K562 (cell line): ENCODE data around the gene ACTN3. TPM values are rescaled to one million over a fixed set of nuclear protein-coding genes. Genes with fewer than 3 reads are reported as not detected.
A peak's percentile ranks its signal among the peaks of the same experiment; 100 is the strongest.

Experiments used
- ATAC-seq: fragments of 200-7000 bp; cut with Tn5 transposase; 3 replicates; pipeline ENCODE4 v1.9.1; 2020; ENCODE audit warnings: moderate library complexity
- BruUV-seq: library from RNA; stranded (reverse); fragments of 400-500 nt; replicated peaks from 2 replicates; lab custom pipeline; 2021; lab: Mats Ljungman, UMichigan
- CTCF ChIA-PET: fragments of 300-600 bp; formaldehyde crosslinking; extraction: SDS; loops from one replicate; lab custom pipeline; 2021; ENCODE audit warnings: low intra/inter-chr PET ratio; lab: Yijun Ruan, JAX
- POLR2A ChIA-PET: fragments of 300-600, 350-650 bp; sonication (Branson Sonifier 250); formaldehyde crosslinking; extraction: SDS; loops from one replicate; lab custom pipeline; 2021; ENCODE audit warnings: antibody characterized with exemption, inconsistent platforms; lab: Yijun Ruan, JAX
- DNase-seq, 4 experiments: peaks; one replicate each; pipeline versions ENCODE4 v3.0.0 to v3.0.0-alpha.2; 2011 to 2018; ENCODE audit warnings: low spot score in 3 of 4, mixed read lengths in 3 of 4; ENCODE audit errors: extremely low read depth in 1 of 4
- FAIRE-seq: peaks from 2 replicates; lab custom pipeline; 2011; peaks lifted over from hg19 to GRCh38; lab: Jason Lieb, UNC
- H2AFZ ChIP-seq: 2 replicates; pipeline ENCODE4 v1.6.0; 2011; ENCODE audit warnings: low read depth, low read length, control low read depth, inconsistent platforms
- H3K27ac ChIP-seq: fragments of 200-600 bp; 3 replicates; pipeline ENCODE4 v1.8.0; 2011; ENCODE audit warnings: low read depth, mild to moderate bottlenecking, control low read depth, inconsistent platforms, low read length, moderate library complexity, mixed read lengths; ENCODE audit errors: extremely low read depth
- H3K27me3 ChIP-seq, 2 experiments: fragments of 300-600 bp in 1 of 2; 2 replicates in 1 of 2; 3 replicates in 1 of 2; pipeline versions ENCODE4 v1.6.0 to v1.8.0; 2011; ENCODE audit warnings: inconsistent platforms in 2 of 2, low read length in 2 of 2, mild to moderate bottlenecking in 1 of 2, mixed read lengths in 1 of 2, moderate library complexity in 1 of 2; ENCODE audit not compliant: control insufficient read depth in 2 of 2, insufficient read depth in 2 of 2
- H3K36me3 ChIP-seq: fragments of 300-600 bp; 3 replicates; pipeline ENCODE4 v1.8.0; 2011; ENCODE audit warnings: mild to moderate bottlenecking, low read length, inconsistent platforms; ENCODE audit not compliant: control insufficient read depth, insufficient read depth
- H3K4me1 ChIP-seq, 2 experiments: fragments of 200-600 bp in 1 of 2; replicated peaks in 1 of 2; 2 replicates in 1 of 2; 3 replicates in 1 of 2; pipeline versions ENCODE4 v1.5.1 to v1.8.0; 2011; ENCODE audit warnings: inconsistent platforms in 2 of 2, low read length in 2 of 2, mild to moderate bottlenecking in 1 of 2, mixed read lengths in 1 of 2, moderate library complexity in 1 of 2; ENCODE audit not compliant: control insufficient read depth in 2 of 2, insufficient read depth in 2 of 2
- H3K4me2 ChIP-seq: 2 replicates; pipeline ENCODE4 v1.6.1; 2011; ENCODE audit warnings: low read length, control low read depth, inconsistent platforms, mixed read lengths; ENCODE audit not compliant: insufficient read depth
- H3K4me3 ChIP-seq: fragments of 200-600 bp; sonication (generic), shearing (Covaris generic); 2 replicates; pipeline ENCODE4 v1.5.1; 2016; ENCODE audit warnings: control low read depth, inconsistent platforms
- H3K79me2 ChIP-seq: fragments of 200-600 bp; 3 replicates; pipeline ENCODE4 v1.8.0; 2011; ENCODE audit warnings: low read length, inconsistent platforms; ENCODE audit not compliant: control insufficient read depth, insufficient read depth
- H3K9ac ChIP-seq, 2 experiments: 2 replicates each; pipeline versions ENCODE4 v1.6.0 to v1.6.1; 2011; ENCODE audit warnings: low read depth in 2 of 2, low read length in 2 of 2, control low read depth in 1 of 2, inconsistent platforms in 1 of 2, mild to moderate bottlenecking in 1 of 2, mixed read lengths in 1 of 2; ENCODE audit not compliant: insufficient read depth in 1 of 2
- H3K9me1 ChIP-seq: one replicate; pipeline ENCODE4 v1.6.0; 2011; ENCODE audit warnings: inconsistent platforms, mild to moderate bottlenecking, low read length, moderate library complexity; ENCODE audit not compliant: control insufficient read depth, insufficient read depth
- H3K9me3 ChIP-seq: replicated peaks from 2 replicates; pipeline ENCODE4 v1.5.1; 2011; ENCODE audit warnings: low read depth, low read length, inconsistent platforms; ENCODE audit not compliant: control insufficient read depth, insufficient read depth
- H4K20me1 ChIP-seq: replicated peaks from 2 replicates; pipeline ENCODE4 v1.6.1; 2011; ENCODE audit warnings: low read length, inconsistent platforms, mixed read lengths; ENCODE audit not compliant: control insufficient read depth, insufficient read depth
- CBX5 ChIP-seq: IDR thresholded peaks from 2 replicates; pipeline ENCODE4 v1.6.1; 2014; ENCODE audit warnings: low read depth, borderline replicate concordance
- CHD1 ChIP-seq: fragments of 200-600 bp; sonication (generic); IDR thresholded peaks from one replicate; pipeline ENCODE4 v1.6.1; 2012; ENCODE audit warnings: mild to moderate bottlenecking, moderate library complexity, low read length, inconsistent platforms
- EWSR1 ChIP-seq: fragments of 450-650 bp; IDR thresholded peaks from 2 replicates; pipeline ENCODE4 v1.6.1; 2018; ENCODE audit warnings: borderline replicate concordance, mild to moderate bottlenecking, low read depth, moderate library complexity; ENCODE audit not compliant: partially characterized antibody
- HDAC6 ChIP-seq: IDR thresholded peaks from 2 replicates; pipeline ENCODE4 v1.6.1; 2012; ENCODE audit warnings: low read depth, mild to moderate bottlenecking, control low read depth, inconsistent platforms, low read length, moderate library complexity
- HMGN3 ChIP-seq: IDR thresholded peaks from 2 replicates; pipeline ENCODE4 v1.6.1; 2011; ENCODE audit warnings: borderline replicate concordance, low read depth, mild to moderate bottlenecking, mixed read lengths, low read length; ENCODE audit not compliant: insufficient read length; ENCODE audit errors: extremely low read depth
- HNRNPL ChIP-seq: fragments of 200-400 bp; formaldehyde crosslinking; IDR thresholded peaks from 2 replicates; pipeline ENCODE4 v1.6.1; 2017; ENCODE audit warnings: low read depth, mild to moderate bottlenecking, low read length
- MAFG ChIP-seq: fragments of 450-650 bp; conservative IDR thresholded peaks from 2 replicates; pipeline ENCODE4 v1.6.1; 2016; ENCODE audit warnings: missing genetic modification characterization, missing compliant biosample characterization
- OTX1 ChIP-seq: fragments of 450-650 bp; formaldehyde crosslinking; IDR thresholded peaks from 2 replicates; pipeline ENCODE4 v1.4.0; 2022; ENCODE audit warnings: mild to moderate bottlenecking
- RBM39 ChIP-seq: fragments of 200-400 bp; formaldehyde crosslinking; optimal IDR thresholded peaks from 2 replicates; pipeline ENCODE3; 2018; ENCODE audit warnings: low read depth, low read length
- SMAD1 ChIP-seq: fragments of 150-350 bp; IDR thresholded peaks from 2 replicates; pipeline ENCODE4 v1.6.1; 2014; ENCODE audit warnings: low read length, low read depth; ENCODE audit not compliant: partially characterized antibody
- SMC3 ChIP-seq: conservative IDR thresholded peaks from 2 replicates; pipeline ENCODE4 v1.6.1; 2011; ENCODE audit warnings: low read depth, low read length, improper control_type of control experiment; ENCODE audit not compliant: insufficient read depth
- TAF7 ChIP-seq: fragments of 450-650 bp; IDR thresholded peaks from 2 replicates; pipeline ENCODE4 v1.6.1; 2016; ENCODE audit warnings: missing genetic modification characterization, missing compliant biosample characterization
- XRCC4 ChIP-seq: IDR thresholded peaks from one replicate; pipeline ENCODE4 v1.6.1; 2011; ENCODE audit not compliant: insufficient read depth, insufficient read length; ENCODE audit errors: extremely low read depth
- ZNF217 ChIP-seq: sonication (generic); formaldehyde crosslinking; IDR thresholded peaks from 2 replicates; pipeline ENCODE4 v1.8.0; 2022; ENCODE audit warnings: mild to moderate bottlenecking, missing genetic modification reagents
- ZNF224 ChIP-seq: sonication (generic); formaldehyde crosslinking; IDR thresholded peaks from 2 replicates; pipeline ENCODE4 v1.8.0; 2022; ENCODE audit warnings: mild to moderate bottlenecking, missing genetic modification reagents
- ZNF696 ChIP-seq: fragments of 250-450 bp; sonication (Bioruptor Pico); conservative IDR thresholded peaks from 2 replicates; pipeline ENCODE4 v1.4.0; 2020; ENCODE audit warnings: mild to moderate bottlenecking, moderate library complexity
- WGBS: fragments of 100-300 bp; shearing (Covaris generic); methylation state at CpG from one replicate; pipeline ENCODE4 v1.1.6; 2016; ENCODE audit warnings: low coverage, mixed read lengths; ENCODE audit not compliant: insufficient coverage; ENCODE audit errors: missing lambda C conversion rate; 5-methylcytosine and 5-hydroxymethylcytosine counted together
- in situ Hi-C: fragments of 300-500 bp; cut with MboI; formaldehyde crosslinking; loops from 4 replicates; pipeline ENCODE4 v1.15.0; 2018; ENCODE audit warnings: inconsistent platforms, mixed read lengths
- intact Hi-C: fragments of 100-400 bp; cut with micrococcal nuclease; formaldehyde crosslinking; loops from 2 replicates; pipeline ENCODE4 v1.14.2; 2022
- polyA plus RNA-seq, 8 experiments: library from polyadenylated mRNA; depleted of rRNA in 4 of 8; stranded (reverse) in 5 of 8; unstranded in 3 of 8; fragments of >200 nt; fragmentation: Nextera tagmentation in 2 of 8; fragmentation: Illumina TruSeq in 1 of 8; extraction: Ambion mirVana in 2 of 8; extraction: Trizol in 1 of 8; gene quantifications; 2 replicates each; pipeline versions ENCODE4 v1.2.1 to v1.2.3, GENCODE V29; 2011 to 2014; ENCODE audit warnings: inconsistent platforms in 1 of 8, missing spikeins in 1 of 8
- total RNA-seq, 7 experiments: library from RNA; depleted of rRNA in 6 of 7; stranded (reverse); fragments of >200 nt in 6 of 7; fragmentation: Illumina TruSeq in 2 of 7; extraction: Trizol in 2 of 7; gene quantifications; 2 replicates each; pipeline versions ENCODE4 v1.2.1 to v1.2.3, GENCODE V29; 2011 to 2021; ENCODE audit warnings: low replicate concordance in 1 of 7
- TF ChIP-seq, protein P1 (sequence below): fragments of 450-650 bp; formaldehyde crosslinking; IDR thresholded peaks from 2 replicates; pipeline ENCODE4 v1.4.0; 2020; ENCODE audit warnings: mild to moderate bottlenecking, moderate library complexity

Gene ACTN3
- total and polyA plus RNA-seq, 9 of the 15 experiments (the other 6 are each of a cell fraction or from before 2014, with no cell fraction given) = not detected

DNA sequence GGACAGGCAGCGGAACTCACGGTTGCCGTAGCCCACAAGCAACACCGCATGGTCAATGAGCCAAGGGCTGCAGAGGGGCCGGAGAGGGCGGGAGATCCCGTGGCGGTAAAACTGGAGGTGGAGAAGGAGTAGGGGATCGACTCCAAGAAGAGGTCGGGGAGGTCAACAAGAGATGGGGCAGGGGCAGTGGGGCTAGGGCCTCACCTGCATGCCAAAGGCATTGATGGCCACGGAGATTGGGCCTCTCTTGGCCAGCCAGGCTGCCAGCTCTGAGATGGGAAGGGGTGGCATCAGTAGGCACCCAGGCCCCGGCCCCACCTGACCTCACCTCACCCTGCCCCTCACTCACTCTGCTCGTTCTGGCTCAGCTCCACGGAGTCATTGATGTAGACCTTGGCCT lies 17.8 kb downstream of the ACTN3 start:
- H3K27me3 ChIP-seq = peaks cover 0 to 10% of the 10 kb centered on the region in 2 experiments; a peak in 2 of 5 replicates
- POLR2A ChIA-PET = interaction anchor here (0.9 to 1.1 kb wide), 2 partner anchors 9 to 11 kb away, joined by 3 read pairs; no protein-coding TSS in a partner anchor
- H3K9ac ChIP-seq = peak overlapping the region in 1 of 2 experiments; percentile 27; a peak in 1 of 4 replicates
- H3K4me1 ChIP-seq = peaks cover 11 to 36% of the 10 kb centered on the region in 2 experiments; a peak in 4 of 5 replicates
- H3K36me3 ChIP-seq = no peaks in the 10 kb centered on the region
- no peak for TF ChIP-seq XRCC4
- TF ChIP-seq ZNF217 (CRISPR knock-in tag) = no peak
- TF ChIP-seq, protein P1, sequence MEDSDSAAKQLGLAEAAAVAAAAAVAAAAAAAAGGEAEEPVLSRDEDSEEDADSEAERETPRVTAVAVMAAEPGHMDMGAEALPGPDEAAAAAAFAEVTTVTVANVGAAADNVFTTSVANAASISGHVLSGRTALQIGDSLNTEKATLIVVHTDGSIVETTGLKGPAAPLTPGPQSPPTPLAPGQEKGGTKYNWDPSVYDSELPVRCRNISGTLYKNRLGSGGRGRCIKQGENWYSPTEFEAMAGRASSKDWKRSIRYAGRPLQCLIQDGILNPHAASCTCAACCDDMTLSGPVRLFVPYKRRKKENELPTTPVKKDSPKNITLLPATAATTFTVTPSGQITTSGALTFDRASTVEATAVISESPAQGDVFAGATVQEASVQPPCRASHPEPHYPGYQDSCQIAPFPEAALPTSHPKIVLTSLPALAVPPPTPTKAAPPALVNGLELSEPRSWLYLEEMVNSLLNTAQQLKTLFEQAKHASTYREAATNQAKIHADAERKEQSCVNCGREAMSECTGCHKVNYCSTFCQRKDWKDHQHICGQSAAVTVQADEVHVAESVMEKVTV (CRISPR knock-in tag) = no peak
- no peak for TF ChIP-seq SMAD1
- no peak for TF ChIP-seq CHD1
- no peak for TF ChIP-seq OTX1 (CRISPR knock-in tag)
- no peak for TF ChIP-seq HMGN3
- TF ChIP-seq SMC3 = no peak
- TF ChIP-seq MAFG (tag) = no peak
- no peak for TF ChIP-seq EWSR1
- TF ChIP-seq HDAC6 = no peak
- no peak for TF ChIP-seq HNRNPL
- TF ChIP-seq CBX5 = no peak
- TF ChIP-seq RBM39 = no peak
- no peak for TF ChIP-seq ZNF224
- TF ChIP-seq TAF7 (tag) = no peak
- TF ChIP-seq ZNF696 (CRISPR knock-in tag) = no peak
- no peak overlapping the region for H3K4me3 ChIP-seq
- BruUV-seq = no TSS peak
- no peaks in the 10 kb centered on the region for H3K9me1 ChIP-seq
- H3K9me3 ChIP-seq = no peaks in the 10 kb centered on the region
- no peak overlapping the region for H3K27ac ChIP-seq
- H4K20me1 ChIP-seq = no peaks in the 10 kb centered on the region
- CTCF ChIA-PET = no interaction called here
- intact Hi-C loops = no loop called here
- 32% methylated on average over 14 of the region's 14 CpGs for WGBS
- ATAC-seq = no peak
- in situ Hi-C loops = no loop called here
- H3K79me2 ChIP-seq = no peaks in the 10 kb centered on the region
- no peak overlapping the region for H3K4me2 ChIP-seq
- DNase-seq = no peak
- no peak overlapping the region for H2AFZ ChIP-seq
- no peak for FAIRE-seq
